Muscle layer of colon (tissue), 2 donors: ENCODE measurements around the gene LENG8.
"Not testable (repeated sequence)": the region's sequence is repeated elsewhere in the genome, so short reads cannot be mapped to it uniquely, and the experiment has no call there.

Experiments used
- H3K27ac ChIP-seq: one replicate; pipeline ENCODE4 v1.7.0; 2013; ENCODE audit warnings: low read depth, mild to moderate bottlenecking, low read length, moderate library complexity
- H3K27me3 ChIP-seq, 2 donors: one replicate each; pipeline ENCODE4 v1.7.0; 2013; ENCODE audit warnings: low read length in 2 of 2, mild to moderate bottlenecking in 2 of 2; ENCODE audit not compliant: insufficient read depth in 2 of 2, control insufficient read depth in 1 of 2
- H3K36me3 ChIP-seq: one replicate; pipeline ENCODE4 v1.7.0; 2013; ENCODE audit warnings: mild to moderate bottlenecking, low read length; ENCODE audit not compliant: insufficient read depth
- H3K4me1 ChIP-seq: one replicate; pipeline ENCODE4 v1.7.0; 2013; ENCODE audit warnings: mild to moderate bottlenecking, low read length; ENCODE audit not compliant: insufficient read depth
- H3K4me3 ChIP-seq, 2 donors: one replicate each; pipeline ENCODE4 v1.7.0; 2013; ENCODE audit warnings: low read length in 2 of 2, low read depth in 1 of 2, mild to moderate bottlenecking in 1 of 2, moderate library complexity in 1 of 2
- H3K9ac ChIP-seq: one replicate; pipeline ENCODE4 v1.7.0; 2013; ENCODE audit warnings: low read length
- H3K9me3 ChIP-seq: one replicate; pipeline ENCODE4 v1.7.0; 2013; ENCODE audit warnings: mild to moderate bottlenecking, low read length
- donor health status: abdominal sarcoma.
- donor health status: Adenocarcinoma of cecum.

The LENG8 gene

GRCh38 chr19:54478677-54479266, 29.8 kb downstream of the LENG8 start:
- no peak overlapping the region for H3K27ac ChIP-seq
- H3K36me3 ChIP-seq = no peaks in the 10 kb centered on the region
- peaks cover 6% of the 10 kb centered on the region in 2 donors for H3K27me3 ChIP-seq

GRCh38 chr19:54480051-54480450, 31.1 kb downstream of the LENG8 start:
- H3K4me3 ChIP-seq = no peak overlapping the region
- H3K36me3 ChIP-seq = no peaks in the 10 kb centered on the region
- H3K27ac ChIP-seq = no peak overlapping the region
- no peak overlapping the region for H3K9ac ChIP-seq
- H3K4me1 ChIP-seq = no peaks in the 10 kb centered on the region
- peaks cover 6% of the 10 kb centered on the region in 2 donors for H3K27me3 ChIP-seq
- no peaks in the 10 kb centered on the region for H3K9me3 ChIP-seq

More at GRCh38 chr19:54478677-54479266, 29.8 kb downstream of the LENG8 start:
- H3K4me1 ChIP-seq = peaks cover 2% of the 10 kb centered on the region
- no peaks in the 10 kb centered on the region for H3K9me3 ChIP-seq
- H3K9ac ChIP-seq = no peak overlapping the region
- no peak overlapping the region for H3K4me3 ChIP-seq

- no peaks in the 10 kb centered on the region for H3K4me1 ChIP-seq
- H3K27ac ChIP-seq = no peak overlapping the region
- no peak overlapping the region for H3K9ac ChIP-seq
- H3K27me3 ChIP-seq = peaks cover 6% of the 10 kb centered on the region in 2 donors
- no peak overlapping the region for H3K4me3 ChIP-seq
- H3K36me3 ChIP-seq = no peaks in the 10 kb centered on the region
- no peaks in the 10 kb centered on the region for H3K9me3 ChIP-seq
Observed at GRCh38 chr19:54481326-54481930, 32.4 kb downstream of the LENG8 start.

- Histone ChIP-seq H3K4me1 (no peaks in the 10 kb centered on the region), H3K36me3 (no peaks in the 10 kb centered on the region), H3K27ac (no peak overlapping the region), H3K4me3 (no peak overlapping the region), H3K9ac (no peak overlapping the region), H3K27me3 (peaks cover 4 to 6% of the 10 kb centered on the region in 2 donors), H3K9me3 (no peaks in the 10 kb centered on the region)
Observed at GRCh38 chr19:54482889-54483288, 33.9 kb downstream of the LENG8 start.

GRCh38 chr19:54484451-54484850, 35.5 kb downstream of the LENG8 start:
- Histone ChIP-seq H3K4me3 (no peak overlapping the region), H3K9ac (no peak overlapping the region), H3K9me3 (no peaks in the 10 kb centered on the region), H3K27me3 (no peaks in the 10 kb centered on the region), H3K4me1 (no peaks in the 10 kb centered on the region), H3K36me3 (no peaks in the 10 kb centered on the region), H3K27ac (no peak overlapping the region)

- H3K36me3 ChIP-seq = no peaks in the 10 kb centered on the region
- no peak overlapping the region for H3K4me3 ChIP-seq
- H3K9me3 ChIP-seq = no peaks in the 10 kb centered on the region
- no peaks in the 10 kb centered on the region for H3K27me3 ChIP-seq
- H3K9ac ChIP-seq = no peak overlapping the region
- no peak overlapping the region for H3K27ac ChIP-seq
- H3K4me1 ChIP-seq = no peaks in the 10 kb centered on the region
Observed at GRCh38 chr19:54485851-54486250, 36.9 kb downstream of the LENG8 start.

- Histone ChIP-seq H3K27me3 (peaks cover 0 to 3% of the 10 kb centered on the region in 2 donors), H3K4me3 (no peak overlapping the region), H3K9ac (no peak overlapping the region), H3K27ac (no peak overlapping the region), H3K4me1 (no peaks in the 10 kb centered on the region), H3K9me3 (no peaks in the 10 kb centered on the region), H3K36me3 (no peaks in the 10 kb centered on the region)
Observed at GRCh38 chr19:54489341-54489740, 40.3 kb downstream of the LENG8 start.

GRCh38 chr19:54489766-54490165, 40.8 kb downstream of the LENG8 start:
- H3K9ac ChIP-seq = no peak overlapping the region
- no peaks in the 10 kb centered on the region for H3K9me3 ChIP-seq
- peaks cover 0 to 3% of the 10 kb centered on the region in 2 donors for H3K27me3 ChIP-seq
- H3K27ac ChIP-seq = no peak overlapping the region
- H3K36me3 ChIP-seq = no peaks in the 10 kb centered on the region
- no peak overlapping the region for H3K4me3 ChIP-seq
- no peaks in the 10 kb centered on the region for H3K4me1 ChIP-seq

GRCh38 chr19:54492568-54492967, 43.6 kb downstream of the LENG8 start:
- H3K9me3 ChIP-seq = no peaks in the 10 kb centered on the region
- no peak overlapping the region for H3K4me3 ChIP-seq
- H3K9ac ChIP-seq = no peak overlapping the region
- H3K27me3 ChIP-seq = peaks cover 0 to 3% of the 10 kb centered on the region in 2 donors
- H3K36me3 ChIP-seq = no peaks in the 10 kb centered on the region
- no peaks in the 10 kb centered on the region for H3K4me1 ChIP-seq
- H3K27ac ChIP-seq = no peak overlapping the region

- not testable (repeated sequence) for H3K4me1 ChIP-seq, H3K9me3 ChIP-seq, H3K9ac ChIP-seq, H3K27ac ChIP-seq, H3K36me3 ChIP-seq, H3K27me3 ChIP-seq, H3K4me3 ChIP-seq
Observed at GRCh38 chr19:54493056-54493455, 44.1 kb downstream of the LENG8 start.

- Histone ChIP-seq H3K36me3 (no peaks in the 10 kb centered on the region), H3K27me3 (peaks cover 0 to 3% of the 10 kb centered on the region in 2 donors), H3K4me1 (no peaks in the 10 kb centered on the region), H3K9me3 (no peaks in the 10 kb centered on the region), H3K9ac (no peak overlapping the region), H3K4me3 (no peak overlapping the region), H3K27ac (no peak overlapping the region)
Observed at GRCh38 chr19:54493967-54494585, 45.1 kb downstream of the LENG8 start.

- H3K27me3 ChIP-seq = not testable (repeated sequence)
Observed at GRCh38 chr19:54495284-54495683, 46.3 kb downstream of the LENG8 start.

More at GRCh38 chr19:54495284-54495683, 46.3 kb downstream of the LENG8 start:
- not testable (repeated sequence) for H3K9ac ChIP-seq, H3K27ac ChIP-seq, H3K4me1 ChIP-seq, H3K9me3 ChIP-seq, H3K36me3 ChIP-seq, H3K4me3 ChIP-seq
